ENCODE results near the gene CSNK1G2.

Gene CSNK1G2

GRCh38 chr19:1944088-1944915 is 3.3 kb downstream of the CSNK1G2 start:
- DNase-seq (ENCODE audit: low read depth in 2 of 2), result no peak

- DNase-seq (ENCODE audit: low read depth in 2 of 2), result no peak
These were observed 4.1 kb downstream of the CSNK1G2 start for GRCh38 chr19:1944916-1945561.

- no peak for DNase-seq (ENCODE audit: low read depth in 2 of 2)
These were observed 4.9 kb downstream of the CSNK1G2 start for GRCh38 chr19:1945899-1946298.

- DNase-seq (ENCODE audit: low read depth in 2 of 2), result no peak
These were observed 6.8 kb downstream of the CSNK1G2 start for GRCh38 chr19:1947651-1948209.

- no peak for DNase-seq (ENCODE audit: low read depth in 2 of 2)
These were observed 8.5 kb downstream of the CSNK1G2 start for GRCh38 chr19:1949304-1950101.

- DNase-seq (ENCODE audit: low read depth in 2 of 2), result no peak
These were observed 9.7 kb downstream of the CSNK1G2 start for GRCh38 chr19:1950640-1951039.

GRCh38 chr19:1952635-1953034 is 11.7 kb downstream of the CSNK1G2 start:
- DNase-seq (ENCODE audit: low read depth in 2 of 2), result no peak

GRCh38 chr19:1953037-1953436 is 12.1 kb downstream of the CSNK1G2 start:
- DNase-seq (ENCODE audit: low read depth in 2 of 2), result no peak

- no peak for DNase-seq (ENCODE audit: low read depth in 2 of 2)
These were observed 12.6 kb downstream of the CSNK1G2 start for GRCh38 chr19:1953441-1954094.

GRCh38 chr19:1954532-1954933 is 13.6 kb downstream of the CSNK1G2 start:
- DNase-seq (ENCODE audit: low read depth in 2 of 2), result no peak

- DNase-seq (ENCODE audit: low read depth in 2 of 2), result no peak
These were observed 14.5 kb downstream of the CSNK1G2 start for GRCh38 chr19:1955171-1956121.

GRCh38 chr19:1956122-1956494 is 15.1 kb downstream of the CSNK1G2 start:
- no peak for DNase-seq (ENCODE audit: low read depth in 2 of 2)

GRCh38 chr19:1956868-1957492 is 16.0 kb downstream of the CSNK1G2 start:
- DNase-seq (ENCODE audit: low read depth in 2 of 2), result no peak

GRCh38 chr19:1957562-1958248 is 16.7 kb downstream of the CSNK1G2 start:
- no peak for DNase-seq (ENCODE audit: low read depth in 2 of 2)

GRCh38 chr19:1959928-1960589 is 19.1 kb downstream of the CSNK1G2 start:
- DNase-seq (ENCODE audit: low read depth in 2 of 2), result no peak

- no peak for DNase-seq (ENCODE audit: low read depth in 2 of 2)
These were observed 20.3 kb downstream of the CSNK1G2 start for GRCh38 chr19:1961000-1961883.

- no peak for DNase-seq (ENCODE audit: low read depth in 2 of 2)
These were observed 21.7 kb downstream of the CSNK1G2 start for GRCh38 chr19:1962674-1963073.

GRCh38 chr19:1967087-1967608 is 26.2 kb downstream of the CSNK1G2 start:
- no peak for DNase-seq (ENCODE audit: low read depth in 2 of 2)
